AML-193 (cell line): ENCODE data around the gene AOX1.
A peak's percentile ranks its signal among the peaks of the same experiment; 100 is the strongest.
"Not testable (repeated sequence)": the region's sequence is repeated elsewhere in the genome, so short reads cannot be mapped to it uniquely, and the experiment has no call there.

ENCODE experiments used
- DNase-seq, 2 experiments: peaks; one replicate each; lab custom pipeline; 2025; lab: John Stamatoyannopoulos, UW

AOX1 gene

DNA sequence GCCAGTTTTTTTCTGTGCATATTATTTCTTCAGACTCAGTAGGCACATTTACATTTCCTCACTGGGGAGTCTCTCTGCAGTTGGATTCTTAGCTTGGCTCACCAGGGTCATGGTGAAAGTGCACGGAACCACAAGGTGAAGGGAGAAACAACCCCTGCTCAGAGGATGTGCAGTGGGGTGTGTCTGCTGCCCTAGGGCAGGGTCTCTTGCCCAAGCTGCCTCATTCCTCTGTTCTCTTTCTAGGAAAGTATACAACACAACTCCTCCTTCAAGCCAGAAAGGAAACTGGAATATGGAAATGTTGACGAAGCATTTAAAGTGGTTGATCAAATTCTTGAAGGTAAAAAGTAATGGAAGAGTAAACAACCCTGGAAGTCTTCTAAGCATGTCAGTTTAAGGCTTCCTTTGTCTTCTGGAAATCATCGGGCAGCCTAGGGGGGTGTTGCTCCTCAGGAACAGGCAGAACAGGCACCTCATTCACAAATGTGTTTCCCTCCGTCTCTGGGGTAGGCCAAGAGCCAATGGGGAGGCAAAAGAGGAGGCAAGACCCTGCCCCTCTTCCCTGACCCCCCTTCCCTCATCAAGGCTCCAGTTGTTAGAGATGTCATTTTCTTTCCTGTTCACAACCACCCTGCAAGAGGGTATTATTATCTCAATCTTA, 41.4 kb downstream of the AOX1 start:
- no peak for DNase-seq

DNA sequence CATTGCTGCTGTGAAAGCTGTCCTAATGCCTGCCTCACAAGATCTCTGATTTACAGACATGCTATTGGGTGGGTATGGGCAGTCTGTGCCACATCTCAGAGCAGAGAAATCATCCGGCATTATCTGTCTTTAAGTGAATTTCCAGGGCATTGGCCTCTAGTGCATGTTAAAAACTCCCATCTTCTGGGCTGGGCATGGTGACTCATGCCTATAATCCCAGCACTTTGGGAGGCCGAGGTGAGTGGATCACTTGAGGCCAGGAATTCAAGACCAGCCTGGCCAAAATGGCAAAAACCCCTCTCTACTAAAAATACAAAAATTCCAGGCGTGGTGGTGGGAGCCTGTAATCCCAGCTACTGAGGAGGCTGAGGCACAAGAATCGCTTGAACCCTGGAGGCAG, 42.6 kb downstream of the AOX1 start:
- DNase-seq: not testable (repeated sequence)

DNA sequence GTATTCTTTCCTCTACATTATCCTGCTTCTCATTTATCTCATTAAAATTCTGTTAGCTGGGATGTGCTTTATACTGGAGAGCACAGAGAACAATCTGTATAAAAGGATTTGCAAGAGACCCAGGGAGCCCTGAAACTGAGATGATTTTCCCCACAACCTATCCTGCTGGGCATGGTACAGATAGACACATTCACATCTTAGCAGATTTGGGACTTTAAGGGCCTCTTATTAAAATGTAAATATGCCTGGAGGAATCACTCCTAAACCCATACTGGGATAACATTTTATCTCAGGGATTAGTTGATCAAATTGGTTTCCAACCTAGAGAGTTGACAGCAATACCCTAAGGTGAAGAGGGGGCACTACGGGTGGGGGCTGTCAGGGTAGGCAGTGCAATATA, 45.5 kb downstream of the AOX1 start:
- DNase-seq: no peak

DNA sequence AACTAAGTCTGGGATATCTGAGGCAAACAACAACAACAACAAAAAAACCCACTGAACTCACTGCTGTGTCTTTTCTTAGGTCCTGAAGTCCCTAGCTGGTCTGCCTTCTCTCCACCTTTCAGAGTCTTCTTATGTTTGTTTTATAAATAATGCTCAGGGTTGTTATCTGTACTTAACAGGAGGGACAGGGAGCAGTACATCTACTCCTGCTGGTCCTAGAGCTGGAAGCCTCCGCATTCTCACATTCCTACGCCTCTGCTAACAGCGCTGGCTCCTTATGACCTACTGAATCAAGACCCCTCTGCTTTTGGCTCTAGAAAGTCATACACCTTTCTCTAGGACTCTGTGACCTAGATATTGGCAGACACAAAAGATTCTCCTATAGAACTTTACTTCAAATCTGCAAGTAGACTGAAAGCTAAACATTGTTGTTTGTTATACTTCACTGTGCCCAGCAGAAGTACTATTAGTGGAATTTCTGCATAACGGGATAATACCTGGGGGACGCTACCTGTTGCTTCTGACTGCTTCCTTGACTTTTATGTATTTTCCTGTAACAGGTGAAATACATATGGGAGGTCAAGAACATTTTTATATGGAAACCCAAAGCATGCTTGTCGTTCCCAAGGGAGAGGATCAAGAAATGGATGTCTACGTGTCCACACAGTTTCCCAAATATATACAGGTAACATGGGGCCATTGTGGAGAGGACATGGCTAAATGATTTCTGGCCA, 48.6 kb downstream of the AOX1 start:
- no peak for DNase-seq

DNA sequence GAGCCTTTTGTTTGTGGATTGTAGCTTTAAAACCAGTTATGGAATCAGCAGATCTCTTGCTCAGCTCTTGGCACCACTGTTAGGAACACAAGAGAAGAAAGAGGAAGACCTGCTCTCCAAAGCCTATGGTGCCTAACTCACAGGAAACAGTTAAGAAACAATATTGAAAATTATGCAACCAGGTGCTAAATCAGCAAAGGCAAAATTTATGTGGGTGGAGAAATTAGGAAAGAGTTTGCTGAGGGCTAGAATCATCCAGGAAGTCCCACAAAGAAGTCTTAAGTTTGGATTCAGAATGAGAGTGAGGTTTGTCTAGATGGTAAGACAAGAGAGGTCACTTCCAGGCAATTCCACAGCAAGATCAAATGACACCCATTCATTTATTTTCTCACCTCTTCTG, 49.4 kb downstream of the AOX1 start:
- peak; percentile 98 to 99 for DNase-seq

DNA sequence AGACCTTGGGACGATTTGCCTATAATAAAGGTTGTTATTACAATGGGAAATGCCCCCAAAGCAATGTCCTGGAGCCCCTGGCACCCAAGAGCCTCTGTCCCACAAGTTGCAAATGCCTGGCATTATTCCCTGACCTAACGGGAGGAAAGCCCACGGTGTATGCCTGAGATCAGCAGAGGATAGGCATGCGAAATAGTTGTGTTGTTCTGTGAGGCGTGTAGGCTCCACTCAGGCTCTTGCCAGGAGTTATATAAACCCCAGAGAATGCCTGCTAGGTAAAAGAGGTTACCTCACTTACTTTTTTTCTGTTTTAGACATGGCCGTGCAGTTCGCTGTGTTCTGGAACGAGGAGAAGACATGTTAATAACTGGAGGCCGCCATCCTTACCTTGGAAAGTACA, 52.1 kb downstream of the AOX1 start:
- DNase-seq: no peak

DNA sequence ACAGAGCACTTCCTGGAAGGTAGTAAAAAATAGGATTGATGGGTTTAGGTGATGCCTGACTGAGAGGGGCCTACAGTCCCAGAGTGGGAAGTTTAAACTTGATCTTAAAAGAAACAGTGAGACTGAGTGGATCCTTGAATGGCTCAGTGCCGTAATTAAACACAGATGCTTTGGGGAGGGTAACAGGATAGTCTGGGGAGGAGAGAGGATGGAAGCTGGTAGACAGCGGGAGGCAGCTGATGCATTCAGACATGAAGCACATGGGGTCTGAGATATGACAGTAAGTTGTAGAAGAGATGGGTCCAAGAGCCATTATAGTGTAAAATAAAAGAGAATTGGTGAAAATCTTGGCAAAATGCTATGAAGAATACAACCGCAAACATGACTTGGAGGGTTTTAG, 54.4 kb downstream of the AOX1 start:
- no peak for DNase-seq

DNA sequence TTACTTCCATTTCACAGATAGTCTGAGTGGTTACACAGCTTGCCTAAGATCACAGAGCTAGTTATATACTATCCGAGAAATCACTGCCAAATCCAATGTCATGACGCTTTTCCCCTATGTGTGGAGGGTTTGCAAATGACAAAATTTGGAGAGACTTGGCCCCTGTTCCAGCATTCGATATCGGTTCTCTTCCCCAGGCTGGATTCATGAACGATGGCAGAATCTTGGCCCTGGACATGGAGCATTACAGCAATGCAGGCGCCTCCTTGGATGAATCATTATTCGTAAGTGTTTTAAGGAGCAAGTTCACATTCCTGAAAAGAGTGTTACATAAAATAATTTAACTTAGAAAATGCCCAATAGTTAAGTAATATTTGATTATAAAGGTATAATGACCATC, 55.1 kb downstream of the AOX1 start:
- no peak for DNase-seq

DNA sequence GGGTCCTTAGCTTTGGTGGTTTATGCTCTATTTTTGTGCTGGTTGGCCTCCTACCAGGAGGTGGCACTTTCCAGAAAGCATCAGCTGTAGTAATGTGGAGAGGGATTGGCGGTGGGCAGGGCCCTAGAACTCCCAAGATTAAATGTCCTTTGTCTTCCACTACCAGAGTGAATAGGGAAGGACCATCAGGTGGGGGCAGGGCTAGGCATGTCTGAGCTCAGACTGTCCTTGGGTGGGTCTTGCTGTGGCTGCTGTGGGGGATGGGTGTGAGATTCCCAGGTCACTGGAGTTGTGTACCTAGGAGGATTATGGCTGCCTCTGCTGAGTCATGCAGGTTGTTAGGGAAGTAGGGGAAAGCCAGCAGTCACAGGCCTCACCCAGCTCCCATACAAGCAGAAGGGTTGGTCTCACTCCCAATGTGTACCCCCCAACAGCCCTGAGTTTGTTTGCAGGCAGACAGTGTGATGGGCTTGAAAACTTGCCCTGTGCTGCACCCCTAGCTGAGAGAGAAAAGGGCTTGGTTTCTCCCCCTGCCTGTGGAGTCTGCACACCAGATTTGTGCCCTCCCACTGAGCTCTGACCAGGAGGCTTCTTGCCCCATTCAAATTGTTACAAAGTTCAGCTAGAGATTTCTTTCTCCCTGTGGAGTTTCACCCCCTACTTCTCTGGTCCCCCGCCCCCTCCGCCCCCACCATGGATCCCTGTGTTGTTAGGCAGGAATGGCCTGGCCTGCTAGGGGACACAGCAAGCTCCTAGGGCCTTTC, 62.9 kb downstream of the AOX1 start:
- not testable (repeated sequence) for DNase-seq

DNA sequence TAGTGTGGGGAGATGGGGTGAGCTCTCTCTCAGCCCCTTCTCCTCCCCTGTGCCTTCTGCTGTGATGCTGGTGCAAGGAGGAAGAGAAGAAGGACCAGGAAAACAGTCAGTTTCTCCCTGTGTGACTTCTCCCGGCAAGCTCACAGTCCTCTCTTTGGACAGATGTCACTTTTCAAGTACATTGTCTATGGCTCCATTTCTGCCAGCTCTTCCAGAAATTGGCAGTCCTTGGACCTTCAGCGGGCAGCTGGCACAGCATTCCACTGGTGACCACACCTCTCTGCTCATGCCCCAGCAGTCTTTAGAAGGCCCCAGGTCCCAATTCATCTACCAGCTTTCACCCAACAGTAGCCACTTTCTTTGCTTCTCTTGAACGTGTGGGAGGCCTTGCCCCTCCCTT, 63.9 kb downstream of the AOX1 start:
- DNase-seq: no peak

DNA sequence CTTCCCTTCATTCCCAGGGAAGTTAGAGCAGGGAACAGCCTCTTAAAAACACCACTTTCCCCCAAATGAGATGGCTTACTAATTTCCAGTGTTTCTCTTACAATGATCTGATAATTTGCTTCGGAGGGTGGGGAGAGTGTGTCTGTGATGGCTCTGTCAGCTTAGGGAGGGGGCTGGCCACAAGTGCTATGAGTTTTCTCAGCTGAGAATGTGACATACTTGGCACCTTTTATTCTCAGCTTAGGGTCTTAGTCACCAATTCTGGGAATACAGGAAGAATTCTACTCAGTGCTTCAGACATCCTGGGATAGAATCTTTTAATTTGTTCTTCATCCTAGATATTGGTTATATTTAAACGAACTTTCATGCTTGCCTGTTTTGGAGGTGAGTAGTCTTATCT, 64.4 kb downstream of the AOX1 start:
- no peak for DNase-seq

DNA sequence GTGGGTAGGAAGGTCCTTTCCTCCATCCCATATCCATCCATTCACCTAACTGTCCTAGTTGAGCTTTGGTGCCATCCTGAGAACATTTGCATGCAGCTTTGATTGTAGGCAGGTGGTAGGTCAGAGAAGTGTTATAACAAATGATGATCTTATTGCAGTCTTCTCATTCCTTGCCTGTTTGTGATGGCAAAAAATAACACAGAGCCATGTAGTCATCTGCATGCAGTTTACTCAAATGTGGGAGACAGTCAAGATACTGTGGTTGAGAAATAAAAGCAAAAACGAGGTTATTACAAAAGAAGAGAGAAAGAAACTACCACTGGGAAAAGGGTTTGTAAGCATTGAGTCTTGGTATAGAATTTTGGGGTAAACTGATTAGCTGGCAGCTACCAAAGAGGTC, 66.3 kb downstream of the AOX1 start:
- no peak for DNase-seq

DNA sequence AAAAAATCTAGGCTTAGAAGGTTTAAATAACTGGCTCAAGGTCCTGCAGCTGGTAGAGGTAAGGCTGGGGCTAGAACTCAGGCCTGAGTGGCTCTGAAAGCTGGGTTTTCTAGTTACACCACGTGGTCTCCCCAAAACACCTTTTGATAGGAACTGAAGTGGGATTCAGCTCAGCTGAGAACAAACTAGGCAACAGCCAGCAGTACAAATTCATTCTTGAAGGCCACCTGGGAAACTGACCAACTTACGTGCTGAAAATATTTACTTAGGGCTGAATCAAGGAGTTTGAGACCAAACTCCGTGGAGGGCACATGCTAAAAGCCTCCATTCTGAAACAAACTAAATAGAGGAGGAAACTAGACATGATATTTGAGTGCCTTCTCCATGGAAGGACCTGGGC, 67.2 kb downstream of the AOX1 start:
- no peak for DNase-seq

DNA sequence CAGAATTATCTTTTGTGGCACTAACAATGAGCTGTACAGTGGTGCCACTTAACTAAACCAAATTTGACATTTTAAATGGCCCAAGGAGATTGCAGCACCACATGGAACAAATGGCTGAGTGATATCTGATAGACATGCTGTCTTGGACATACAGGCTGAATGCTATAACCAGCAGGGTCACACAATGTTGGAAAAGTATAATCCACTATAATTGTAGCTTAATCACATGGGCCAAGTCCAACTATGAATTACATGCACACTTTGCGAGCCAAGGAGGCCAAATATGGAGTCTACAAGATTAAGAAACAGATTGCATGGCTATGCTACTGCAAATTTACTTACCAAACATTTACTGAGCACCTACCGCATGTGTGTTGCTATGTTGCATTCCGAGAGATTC, 69.0 kb downstream of the AOX1 start:
- DNase-seq: no peak

DNA sequence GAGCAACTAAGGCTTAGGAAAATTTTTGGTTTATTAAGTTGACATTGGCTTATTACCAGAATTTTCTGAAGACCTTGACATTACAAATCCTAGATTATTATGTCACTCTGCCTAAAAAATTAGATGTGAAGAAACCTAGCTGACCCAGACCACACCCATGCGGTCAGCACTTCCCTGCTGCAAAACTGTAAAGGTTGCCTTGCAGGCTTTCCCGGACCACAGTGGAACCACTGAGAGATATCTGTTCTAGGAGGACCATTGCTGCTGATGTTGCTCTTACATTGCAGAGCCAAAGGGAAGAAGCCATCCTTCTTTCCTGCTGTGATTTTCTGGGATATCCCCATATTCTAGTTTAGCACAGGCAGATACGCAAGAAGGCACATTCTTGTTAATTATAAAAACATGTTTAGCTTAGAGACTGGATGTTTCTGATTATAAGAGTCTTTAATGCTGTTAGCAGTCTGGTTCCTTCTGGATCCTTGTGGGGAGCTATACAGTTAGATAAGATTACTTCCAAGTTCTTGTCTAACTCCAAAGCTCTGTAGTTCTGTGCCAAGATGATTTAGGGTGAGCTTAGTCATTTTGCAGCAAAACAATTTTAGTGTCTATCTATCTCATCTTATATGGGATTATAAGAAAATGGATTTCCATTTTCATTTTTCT, 70.2 kb downstream of the AOX1 start:
- DNase-seq: no peak

DNA sequence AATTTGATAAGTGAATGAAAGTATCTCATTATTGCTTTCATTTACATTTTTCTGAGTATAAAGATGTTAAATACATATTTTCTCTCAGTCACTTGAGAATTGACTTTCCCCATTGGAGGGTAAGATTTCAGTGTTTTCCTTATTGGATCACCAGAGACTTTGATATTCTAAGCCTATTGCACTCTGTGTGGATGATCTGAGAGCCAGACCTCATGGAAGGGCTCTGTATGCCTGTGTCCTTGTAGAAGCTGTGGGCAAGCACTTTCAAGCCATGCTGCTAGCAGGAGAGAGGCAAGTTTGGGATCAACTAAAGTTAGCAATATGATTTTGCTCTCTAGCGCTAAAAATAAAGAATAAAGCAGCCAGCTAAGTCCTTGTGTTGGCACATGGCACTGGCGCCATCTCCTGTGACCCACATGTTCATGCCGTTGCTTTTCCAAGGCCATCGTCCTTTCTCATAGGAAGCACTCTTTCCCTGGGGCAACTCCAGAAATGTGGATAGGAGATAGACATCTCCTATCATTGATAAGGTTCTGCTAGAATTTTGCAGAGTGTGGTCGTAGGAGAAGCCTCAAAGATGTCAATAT, 72.6 kb downstream of the AOX1 start:
- DNase-seq: no peak

DNA sequence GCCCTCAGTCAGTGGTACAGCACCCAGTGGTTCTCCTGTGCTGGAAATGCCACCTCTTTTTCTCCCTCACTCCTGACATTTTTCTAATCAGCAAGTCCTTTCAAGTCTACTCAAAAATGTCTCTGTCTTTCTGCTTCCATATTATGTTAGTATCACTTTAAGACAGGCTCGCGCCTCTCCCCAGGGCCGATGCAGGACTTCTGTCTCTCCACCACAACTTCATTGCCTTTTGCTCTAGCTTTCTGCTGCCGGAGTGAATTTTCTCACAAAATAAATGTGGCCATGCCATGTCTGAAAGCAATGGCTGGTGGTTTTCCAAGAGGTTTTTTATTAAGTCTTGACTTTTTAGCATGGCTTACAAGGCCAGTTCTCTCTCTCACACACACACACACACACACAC, 73.6 kb downstream of the AOX1 start:
- DNase-seq: no peak

DNA sequence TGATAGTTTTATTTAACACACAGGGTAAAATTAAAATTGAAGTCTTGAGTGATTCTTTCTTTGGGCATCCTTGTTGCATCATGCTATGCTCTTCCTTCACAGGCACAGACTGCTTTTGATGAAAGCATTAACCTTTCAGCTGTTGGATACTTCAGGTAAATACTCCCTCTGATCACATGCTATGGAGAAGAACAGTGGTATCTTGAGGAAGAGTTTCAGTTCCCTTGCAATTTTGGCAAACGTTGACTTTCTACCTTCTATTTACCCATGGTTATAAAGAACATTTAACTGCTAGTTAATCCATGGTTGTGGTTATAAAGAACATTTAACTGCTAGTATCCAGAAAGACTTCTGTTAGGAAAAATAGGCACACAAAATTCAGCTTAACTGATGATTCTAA, 75.7 kb downstream of the AOX1 start:
- no peak for DNase-seq

DNA sequence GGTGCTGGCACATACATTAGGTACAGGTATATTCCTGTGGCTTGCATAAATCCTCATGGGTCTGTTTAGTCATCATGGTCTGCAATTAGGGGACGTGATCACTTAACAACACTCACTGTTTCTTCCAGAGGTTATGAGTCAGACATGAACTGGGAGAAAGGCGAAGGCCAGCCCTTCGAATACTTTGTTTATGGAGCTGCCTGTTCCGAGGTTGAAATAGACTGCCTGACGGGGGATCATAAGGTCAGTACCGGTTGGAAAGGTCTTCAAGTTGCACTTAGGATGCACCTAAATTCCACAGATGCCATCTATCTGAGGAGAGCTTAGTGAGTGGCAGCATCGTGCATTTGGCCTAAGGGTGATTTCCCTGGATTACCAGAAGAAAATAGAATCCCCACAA, 76.9 kb downstream of the AOX1 start:
- no peak for DNase-seq

DNA sequence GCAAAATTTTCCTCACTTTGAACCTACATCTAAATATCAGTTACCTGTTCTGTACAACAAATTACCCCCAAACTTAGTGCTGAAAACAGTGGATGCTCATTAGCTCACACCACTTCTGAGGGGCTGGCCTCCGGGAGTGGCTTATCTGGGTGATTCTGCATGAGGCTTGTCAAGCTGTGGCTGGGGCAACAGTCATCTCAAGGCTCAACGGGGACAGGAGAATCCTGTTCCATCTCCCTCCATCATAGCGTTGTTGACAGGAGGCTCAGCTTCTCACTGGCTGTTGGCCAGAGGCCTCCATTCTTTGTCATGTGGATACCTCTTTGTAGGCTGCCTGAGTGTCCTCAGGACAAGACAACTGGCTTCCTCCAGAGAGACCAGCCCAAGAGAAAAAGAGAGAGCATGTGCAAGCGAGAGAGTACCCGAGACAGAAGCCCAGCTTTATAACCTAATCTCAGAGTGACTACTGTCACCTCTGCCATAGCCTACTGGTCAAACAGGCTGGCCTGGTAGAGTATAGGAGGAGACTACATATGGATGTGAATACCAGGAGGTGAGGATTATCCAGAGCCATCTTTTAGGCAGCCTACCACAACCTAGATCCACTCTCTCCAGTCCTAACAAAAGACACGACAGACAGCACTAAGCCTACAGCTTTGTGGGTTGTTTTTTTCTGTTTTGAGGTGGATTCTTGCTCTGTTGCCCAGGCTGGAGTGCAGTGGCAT, 79.1 kb downstream of the AOX1 start:
- no peak for DNase-seq

DNA sequence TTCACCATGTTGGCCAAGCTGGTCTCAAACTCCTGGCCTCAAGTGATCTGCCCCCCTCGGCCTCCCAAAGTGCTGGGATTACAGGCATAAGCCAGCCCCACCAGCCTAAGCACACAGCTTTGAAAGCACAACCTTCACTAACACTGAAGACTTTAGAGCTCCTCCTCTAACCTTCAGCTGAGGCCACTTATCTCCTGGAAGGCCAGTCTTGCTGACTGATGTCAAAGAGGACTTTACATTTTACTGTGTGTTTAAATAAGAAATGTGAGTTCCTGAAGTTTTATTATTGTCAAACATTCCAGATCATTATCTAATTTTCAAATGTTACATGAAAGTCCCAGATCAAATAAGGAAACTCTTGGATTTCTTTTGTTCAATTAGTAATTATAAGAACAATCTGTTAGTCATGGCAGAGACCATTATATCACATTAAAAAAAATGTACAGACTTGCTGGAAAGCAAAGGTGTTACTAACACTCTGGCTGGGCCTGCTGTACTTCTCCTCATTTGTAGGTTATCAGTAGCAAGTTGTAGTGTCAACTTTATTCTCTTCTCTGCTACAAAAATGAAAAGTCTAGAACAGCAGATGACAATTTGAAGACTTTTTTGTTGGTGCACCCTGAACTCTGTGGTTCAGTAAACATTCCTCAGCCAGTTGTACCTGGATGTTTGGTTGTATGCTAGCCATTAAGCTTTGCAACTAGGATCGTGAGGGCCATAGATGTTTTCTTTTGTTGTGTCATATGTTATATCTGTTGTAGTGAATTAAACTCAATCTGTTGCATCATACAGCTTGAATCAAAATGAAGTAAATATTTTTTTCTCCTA, 80.0 kb downstream of the AOX1 start:
- no peak for DNase-seq
